ENCODE results near the gene MAEA. TPM values are rescaled to one million over a fixed set of nuclear protein-coding genes. Genes with fewer than 3 reads are reported as not detected.

The MAEA gene
- total and polyA plus RNA-seq, 4 donors: 36.3 to 71.8 (median 53.6) TPM

GRCh38 chr4:1259966-1260365 is 29.7 kb upstream of the MAEA start:
- Histone ChIP-seq H3K4me3 (ENCODE audit: low read depth, low read length) (no peak overlapping the region), H3K27ac (ENCODE audit: low read depth, low read length) (no peak overlapping the region), H3K4me1 (ENCODE audit: control insufficient read depth, insufficient read depth, low read length) (no peaks in the 10 kb centered on the region), H3K36me3 (ENCODE audit: control insufficient read depth, insufficient read depth, low read length) (peaks cover 16% of the 10 kb centered on the region), H3K27me3 (ENCODE audit: control insufficient read depth, insufficient read depth, low read length) (no peaks in the 10 kb centered on the region), H3K9me3 (ENCODE audit: control insufficient read depth, insufficient read depth, low read length) (peaks cover 7% of the 10 kb centered on the region)
- 67% methylated on average over 1 of the region's 4 CpGs for WGBS (ENCODE audit: insufficient coverage)
- no peak for DNase-seq (ENCODE audit: low read depth in 4 of 6, low spot score in 6 of 6)

GRCh38 chr4:1260418-1261106 is 29.1 kb upstream of the MAEA start:
- 87% methylated on average over 21 of the region's 24 CpGs for WGBS (ENCODE audit: insufficient coverage)

GRCh38 chr4:1261107-1261928 is 28.4 kb upstream of the MAEA start:
- peaks cover 3% of the 10 kb centered on the region for H3K9me3 ChIP-seq (ENCODE audit: control insufficient read depth, insufficient read depth, low read length)
- H3K36me3 ChIP-seq (ENCODE audit: control insufficient read depth, insufficient read depth, low read length): peaks cover 18% of the 10 kb centered on the region
- no peak for DNase-seq (ENCODE audit: low read depth in 4 of 6, low spot score in 6 of 6)
- no peak overlapping the region for H3K27ac ChIP-seq (ENCODE audit: low read depth, low read length)
- WGBS (ENCODE audit: insufficient coverage): 90% methylated on average over 21 of the region's 21 CpGs
- H3K27me3 ChIP-seq (ENCODE audit: control insufficient read depth, insufficient read depth, low read length): no peaks in the 10 kb centered on the region
- H3K4me1 ChIP-seq (ENCODE audit: control insufficient read depth, insufficient read depth, low read length): no peaks in the 10 kb centered on the region
- H3K4me3 ChIP-seq (ENCODE audit: low read depth, low read length): no peak overlapping the region

More at GRCh38 chr4:1260418-1261106, 29.1 kb upstream of the MAEA start:
- H3K4me1 ChIP-seq (ENCODE audit: control insufficient read depth, insufficient read depth, low read length): no peaks in the 10 kb centered on the region
- H3K9me3 ChIP-seq (ENCODE audit: control insufficient read depth, insufficient read depth, low read length): peaks cover 4% of the 10 kb centered on the region
- DNase-seq (ENCODE audit: low read depth in 4 of 6, low spot score in 6 of 6): no peak
- H3K36me3 ChIP-seq (ENCODE audit: control insufficient read depth, insufficient read depth, low read length): peaks cover 18% of the 10 kb centered on the region
- no peaks in the 10 kb centered on the region for H3K27me3 ChIP-seq (ENCODE audit: control insufficient read depth, insufficient read depth, low read length)
- no peak overlapping the region for H3K4me3 ChIP-seq (ENCODE audit: low read depth, low read length)
- no peak overlapping the region for H3K27ac ChIP-seq (ENCODE audit: low read depth, low read length)

GRCh38 chr4:1264942-1265341 is 24.7 kb upstream of the MAEA start:
- 91% methylated on average over 3 of the region's 3 CpGs for WGBS (ENCODE audit: insufficient coverage)

GRCh38 chr4:1265351-1265750 is 24.3 kb upstream of the MAEA start:
- DNase-seq (ENCODE audit: low read depth in 4 of 6, low spot score in 6 of 6): no peak
- no peak overlapping the region for H3K27ac ChIP-seq (ENCODE audit: low read depth, low read length)
- H3K4me3 ChIP-seq (ENCODE audit: low read depth, low read length): no peak overlapping the region
- peaks cover 4% of the 10 kb centered on the region for H3K9me3 ChIP-seq (ENCODE audit: control insufficient read depth, insufficient read depth, low read length)
- H3K36me3 ChIP-seq (ENCODE audit: control insufficient read depth, insufficient read depth, low read length): peaks cover 18% of the 10 kb centered on the region
- H3K4me1 ChIP-seq (ENCODE audit: control insufficient read depth, insufficient read depth, low read length): no peaks in the 10 kb centered on the region
- 91% methylated on average over 8 of the region's 11 CpGs for WGBS (ENCODE audit: insufficient coverage)
- no peaks in the 10 kb centered on the region for H3K27me3 ChIP-seq (ENCODE audit: control insufficient read depth, insufficient read depth, low read length)

More at GRCh38 chr4:1264942-1265341, 24.7 kb upstream of the MAEA start:
- Histone ChIP-seq H3K9me3 (ENCODE audit: control insufficient read depth, insufficient read depth, low read length) (peaks cover 3% of the 10 kb centered on the region), H3K27me3 (ENCODE audit: control insufficient read depth, insufficient read depth, low read length) (no peaks in the 10 kb centered on the region), H3K36me3 (ENCODE audit: control insufficient read depth, insufficient read depth, low read length) (peaks cover 18% of the 10 kb centered on the region), H3K27ac (ENCODE audit: low read depth, low read length) (no peak overlapping the region), H3K4me1 (ENCODE audit: control insufficient read depth, insufficient read depth, low read length) (no peaks in the 10 kb centered on the region), H3K4me3 (ENCODE audit: low read depth, low read length) (no peak overlapping the region)
- DNase-seq (ENCODE audit: low read depth in 4 of 6, low spot score in 6 of 6): no peak

GRCh38 chr4:1266881-1267763 is 22.6 kb upstream of the MAEA start:
- Histone ChIP-seq H3K27me3 (ENCODE audit: control insufficient read depth, insufficient read depth, low read length) (no peaks in the 10 kb centered on the region), H3K4me3 (ENCODE audit: low read depth, low read length) (no peak overlapping the region), H3K4me1 (ENCODE audit: control insufficient read depth, insufficient read depth, low read length) (no peaks in the 10 kb centered on the region), H3K27ac (ENCODE audit: low read depth, low read length) (no peak overlapping the region), H3K9me3 (ENCODE audit: control insufficient read depth, insufficient read depth, low read length) (peaks cover 4% of the 10 kb centered on the region), H3K36me3 (ENCODE audit: control insufficient read depth, insufficient read depth, low read length) (peaks cover 5% of the 10 kb centered on the region)
- WGBS (ENCODE audit: insufficient coverage): 97% methylated on average over 5 of the region's 9 CpGs
- DNase-seq (ENCODE audit: low read depth in 4 of 6, low spot score in 6 of 6): no peak

GRCh38 chr4:1269209-1269608 is 20.5 kb upstream of the MAEA start:
- Histone ChIP-seq H3K27me3 (ENCODE audit: control insufficient read depth, insufficient read depth, low read length) (no peaks in the 10 kb centered on the region), H3K27ac (ENCODE audit: low read depth, low read length) (no peak overlapping the region), H3K9me3 (ENCODE audit: control insufficient read depth, insufficient read depth, low read length) (peaks cover 4% of the 10 kb centered on the region), H3K4me1 (ENCODE audit: control insufficient read depth, insufficient read depth, low read length) (no peaks in the 10 kb centered on the region), H3K4me3 (ENCODE audit: low read depth, low read length) (no peak overlapping the region), H3K36me3 (ENCODE audit: control insufficient read depth, insufficient read depth, low read length) (peaks cover 5% of the 10 kb centered on the region)
- no peak for DNase-seq (ENCODE audit: low read depth in 4 of 6, low spot score in 6 of 6)

GRCh38 chr4:1271686-1272085 is 18.0 kb upstream of the MAEA start:
- peaks cover 4% of the 10 kb centered on the region for H3K9me3 ChIP-seq (ENCODE audit: control insufficient read depth, insufficient read depth, low read length)
- H3K27me3 ChIP-seq (ENCODE audit: control insufficient read depth, insufficient read depth, low read length): no peaks in the 10 kb centered on the region
- H3K4me1 ChIP-seq (ENCODE audit: control insufficient read depth, insufficient read depth, low read length): no peaks in the 10 kb centered on the region
- H3K36me3 ChIP-seq (ENCODE audit: control insufficient read depth, insufficient read depth, low read length): no peaks in the 10 kb centered on the region
- WGBS (ENCODE audit: insufficient coverage): 90% methylated on average over 4 of the region's 5 CpGs
- no peak overlapping the region for H3K4me3 ChIP-seq (ENCODE audit: low read depth, low read length)
- no peak overlapping the region for H3K27ac ChIP-seq (ENCODE audit: low read depth, low read length)
- no peak for DNase-seq (ENCODE audit: low read depth in 4 of 6, low spot score in 6 of 6)

- no CpG with 5 or more reads among the region's 9 CpGs for WGBS (ENCODE audit: insufficient coverage)
- Histone ChIP-seq H3K4me1 (ENCODE audit: control insufficient read depth, insufficient read depth, low read length) (no peaks in the 10 kb centered on the region), H3K36me3 (ENCODE audit: control insufficient read depth, insufficient read depth, low read length) (peaks cover 5% of the 10 kb centered on the region), H3K27ac (ENCODE audit: low read depth, low read length) (no peak overlapping the region), H3K9me3 (ENCODE audit: control insufficient read depth, insufficient read depth, low read length) (peaks cover 2% of the 10 kb centered on the region), H3K4me3 (ENCODE audit: low read depth, low read length) (no peak overlapping the region), H3K27me3 (ENCODE audit: control insufficient read depth, insufficient read depth, low read length) (no peaks in the 10 kb centered on the region)
- no peak for DNase-seq (ENCODE audit: low read depth in 4 of 6, low spot score in 6 of 6)
Observed at GRCh38 chr4:1274871-1275270, 14.8 kb upstream of the MAEA start.

All from spinal cord (tissue), 10 donors.